NCI-H2227 treated with DMSO at 0.1 percent for 48 hours (cell line): ENCODE data around the gene SH3GL1.

Source experiments
- DNase-seq: peaks from one replicate; lab custom pipeline; 2025; lab: John Stamatoyannopoulos, UW

The SH3GL1 gene

DNA sequence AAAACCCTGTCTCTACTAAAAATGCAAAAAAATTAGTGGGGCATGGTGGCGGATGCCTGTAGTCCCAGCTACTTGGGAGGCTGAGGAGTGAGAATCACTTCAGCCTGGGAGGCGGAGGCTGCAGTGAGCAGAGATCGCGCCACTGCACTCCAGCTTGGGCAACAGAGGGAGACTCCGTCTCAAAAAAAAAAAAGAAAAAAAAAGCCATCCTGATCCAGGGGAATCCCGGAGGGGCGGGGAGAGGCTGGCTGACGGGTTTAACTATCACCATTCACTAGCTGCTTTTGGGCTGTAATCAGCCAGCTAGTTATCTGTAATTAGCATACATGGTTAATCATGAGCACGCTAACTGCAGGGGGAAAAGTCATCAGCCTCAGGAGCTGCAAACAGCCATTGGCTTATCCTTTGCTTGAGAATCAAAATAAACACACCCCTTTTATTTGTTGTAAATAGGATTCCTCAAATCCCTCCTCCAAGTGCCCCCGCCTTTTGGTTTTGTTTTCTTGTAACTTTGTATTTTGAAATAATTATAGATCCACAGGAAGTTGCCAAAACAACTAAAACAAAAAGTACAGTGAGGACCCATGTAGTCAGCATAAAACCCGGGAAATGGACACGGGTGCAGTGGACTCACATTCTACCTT is 86.4 kb downstream of the SH3GL1 start:
- no peak for DNase-seq
